H1 (cell line): ENCODE data around the gene RHOC. TPM values are rescaled to one million over a fixed set of nuclear protein-coding genes. Genes with fewer than 3 reads are reported as not detected.

ENCODE experiments used
- CBX5 ChIP-seq: fragments of 300-800, 300-1000 bp; sonication (generic); IDR thresholded peaks from 2 replicates; pipeline ENCODE4 v1.7.1; 2016; ENCODE audit warnings: antibody characterized with exemption, low read length, low read depth
- HDAC2 ChIP-seq, 2 experiments: fragments of 300-600 bp in 1 of 2; sonication (generic) in 1 of 2; IDR thresholded peaks; 2 replicates each; pipeline ENCODE4 v1.6.1; 2011 to 2012; ENCODE audit warnings: low read depth in 2 of 2, low read length in 2 of 2, mild to moderate bottlenecking in 2 of 2, moderate library complexity in 2 of 2, borderline replicate concordance in 1 of 2, inconsistent platforms in 1 of 2
- POLR2AphosphoS5 ChIP-seq: IDR thresholded peaks from 2 replicates; pipeline ENCODE4 v1.6.1; 2011; ENCODE audit warnings: low read depth, low read length
- SIN3A ChIP-seq, 2 experiments: IDR thresholded peaks in 1 of 2; conservative IDR thresholded peaks in 1 of 2; 2 replicates each; pipeline ENCODE4 v1.6.1; 2011 to 2012; ENCODE audit warnings: low read length in 2 of 2, improper control_type of control experiment in 1 of 2, low read depth in 1 of 2, mild to moderate bottlenecking in 1 of 2
- TAF1 ChIP-seq: IDR thresholded peaks from 2 replicates; pipeline ENCODE4 v1.6.1; 2011; ENCODE audit warnings: mild to moderate bottlenecking, low read depth, low read length
- TAF7 ChIP-seq: optimal IDR thresholded peaks from 2 replicates; pipeline ENCODE3; 2011; ENCODE audit warnings: low read depth, mild to moderate bottlenecking, inconsistent platforms, low read length, moderate library complexity, borderline replicate concordance
- polyA plus RNA-seq, 7 experiments: library from polyadenylated mRNA; depleted of rRNA in 3 of 7; stranded (reverse) in 5 of 7; unstranded in 2 of 7; fragments of >200 nt in 5 of 7; fragments of 200-250 nt in 2 of 7; gene quantifications; 1 replicate in 5 of 7; 2 replicates in 1 of 7; 4 replicates in 1 of 7; pipeline versions ENCODE4 v1.2.1 to v1.2.3, GENCODE V29; 2011 to 2013; ENCODE audit warnings: missing spikeins in 2 of 7, mixed read lengths in 2 of 7
- total RNA-seq: library from RNA; stranded (reverse); fragmentation: NEBNext Ultra II Directional; extraction: Animal tissue kit (Norgen Biotek cat#: 25700); gene quantifications from 2 replicates; pipeline ENCODE4 v1.2.1, GENCODE V29; 2021
- TF ChIP-seq, protein P1 (sequence below): fragments of 300-600 bp; sonication (generic); IDR thresholded peaks from 2 replicates; pipeline ENCODE4 v1.7.1; 2012; ENCODE audit warnings: low read length, moderate library complexity, mild to moderate bottlenecking, inconsistent platforms; ENCODE audit not compliant: insufficient replicate concordance
- TF ChIP-seq, protein P2 (sequence below): IDR thresholded peaks from 2 replicates; pipeline ENCODE4 v1.6.1; 2012; ENCODE audit warnings: low read length, inconsistent platforms

Gene RHOC
- total and polyA plus RNA-seq, 2 of the 8 experiments (the other 6 are each of a cell fraction or from before 2014, with no cell fraction given): 53.6 to 97.5 TPM

DNA sequence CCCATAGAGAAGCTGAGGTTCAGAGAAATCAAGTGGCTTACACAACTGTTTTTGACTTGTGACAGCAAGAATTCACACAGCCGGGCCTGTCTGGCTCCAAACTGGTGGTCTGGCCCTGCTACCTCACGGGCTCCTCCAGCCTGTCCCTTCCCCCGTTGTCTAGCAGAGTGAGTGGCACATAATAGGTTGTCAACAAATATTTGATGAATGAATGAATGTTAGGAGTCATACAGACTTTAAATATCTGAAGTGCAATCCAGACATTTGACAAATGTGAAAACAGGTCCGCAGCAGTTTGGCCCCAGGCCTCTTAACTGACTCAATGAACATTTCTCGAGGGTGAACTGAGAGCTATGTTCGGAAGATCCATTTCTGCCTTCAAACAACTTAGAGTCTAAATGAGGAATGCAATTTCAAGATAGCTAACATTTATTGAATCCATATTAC, 1.1 kb upstream of the RHOC start (continued):
- no peak for TF ChIP-seq HDAC2 (IDR thresholded peaks at IDR 0.05; ENCODE audit: borderline replicate concordance in 1 of 2, low read depth in 2 of 2, low read length in 2 of 2)
- no peak for TF ChIP-seq TAF1
- no peak for TF ChIP-seq SIN3A (conservative IDR thresholded peaks at IDR 0.05 in 1 of 2, IDR thresholded peaks at IDR 0.05 in 1 of 2; ENCODE audit: low read depth in 1 of 2, low read length in 2 of 2)
- TF ChIP-seq, protein P1, sequence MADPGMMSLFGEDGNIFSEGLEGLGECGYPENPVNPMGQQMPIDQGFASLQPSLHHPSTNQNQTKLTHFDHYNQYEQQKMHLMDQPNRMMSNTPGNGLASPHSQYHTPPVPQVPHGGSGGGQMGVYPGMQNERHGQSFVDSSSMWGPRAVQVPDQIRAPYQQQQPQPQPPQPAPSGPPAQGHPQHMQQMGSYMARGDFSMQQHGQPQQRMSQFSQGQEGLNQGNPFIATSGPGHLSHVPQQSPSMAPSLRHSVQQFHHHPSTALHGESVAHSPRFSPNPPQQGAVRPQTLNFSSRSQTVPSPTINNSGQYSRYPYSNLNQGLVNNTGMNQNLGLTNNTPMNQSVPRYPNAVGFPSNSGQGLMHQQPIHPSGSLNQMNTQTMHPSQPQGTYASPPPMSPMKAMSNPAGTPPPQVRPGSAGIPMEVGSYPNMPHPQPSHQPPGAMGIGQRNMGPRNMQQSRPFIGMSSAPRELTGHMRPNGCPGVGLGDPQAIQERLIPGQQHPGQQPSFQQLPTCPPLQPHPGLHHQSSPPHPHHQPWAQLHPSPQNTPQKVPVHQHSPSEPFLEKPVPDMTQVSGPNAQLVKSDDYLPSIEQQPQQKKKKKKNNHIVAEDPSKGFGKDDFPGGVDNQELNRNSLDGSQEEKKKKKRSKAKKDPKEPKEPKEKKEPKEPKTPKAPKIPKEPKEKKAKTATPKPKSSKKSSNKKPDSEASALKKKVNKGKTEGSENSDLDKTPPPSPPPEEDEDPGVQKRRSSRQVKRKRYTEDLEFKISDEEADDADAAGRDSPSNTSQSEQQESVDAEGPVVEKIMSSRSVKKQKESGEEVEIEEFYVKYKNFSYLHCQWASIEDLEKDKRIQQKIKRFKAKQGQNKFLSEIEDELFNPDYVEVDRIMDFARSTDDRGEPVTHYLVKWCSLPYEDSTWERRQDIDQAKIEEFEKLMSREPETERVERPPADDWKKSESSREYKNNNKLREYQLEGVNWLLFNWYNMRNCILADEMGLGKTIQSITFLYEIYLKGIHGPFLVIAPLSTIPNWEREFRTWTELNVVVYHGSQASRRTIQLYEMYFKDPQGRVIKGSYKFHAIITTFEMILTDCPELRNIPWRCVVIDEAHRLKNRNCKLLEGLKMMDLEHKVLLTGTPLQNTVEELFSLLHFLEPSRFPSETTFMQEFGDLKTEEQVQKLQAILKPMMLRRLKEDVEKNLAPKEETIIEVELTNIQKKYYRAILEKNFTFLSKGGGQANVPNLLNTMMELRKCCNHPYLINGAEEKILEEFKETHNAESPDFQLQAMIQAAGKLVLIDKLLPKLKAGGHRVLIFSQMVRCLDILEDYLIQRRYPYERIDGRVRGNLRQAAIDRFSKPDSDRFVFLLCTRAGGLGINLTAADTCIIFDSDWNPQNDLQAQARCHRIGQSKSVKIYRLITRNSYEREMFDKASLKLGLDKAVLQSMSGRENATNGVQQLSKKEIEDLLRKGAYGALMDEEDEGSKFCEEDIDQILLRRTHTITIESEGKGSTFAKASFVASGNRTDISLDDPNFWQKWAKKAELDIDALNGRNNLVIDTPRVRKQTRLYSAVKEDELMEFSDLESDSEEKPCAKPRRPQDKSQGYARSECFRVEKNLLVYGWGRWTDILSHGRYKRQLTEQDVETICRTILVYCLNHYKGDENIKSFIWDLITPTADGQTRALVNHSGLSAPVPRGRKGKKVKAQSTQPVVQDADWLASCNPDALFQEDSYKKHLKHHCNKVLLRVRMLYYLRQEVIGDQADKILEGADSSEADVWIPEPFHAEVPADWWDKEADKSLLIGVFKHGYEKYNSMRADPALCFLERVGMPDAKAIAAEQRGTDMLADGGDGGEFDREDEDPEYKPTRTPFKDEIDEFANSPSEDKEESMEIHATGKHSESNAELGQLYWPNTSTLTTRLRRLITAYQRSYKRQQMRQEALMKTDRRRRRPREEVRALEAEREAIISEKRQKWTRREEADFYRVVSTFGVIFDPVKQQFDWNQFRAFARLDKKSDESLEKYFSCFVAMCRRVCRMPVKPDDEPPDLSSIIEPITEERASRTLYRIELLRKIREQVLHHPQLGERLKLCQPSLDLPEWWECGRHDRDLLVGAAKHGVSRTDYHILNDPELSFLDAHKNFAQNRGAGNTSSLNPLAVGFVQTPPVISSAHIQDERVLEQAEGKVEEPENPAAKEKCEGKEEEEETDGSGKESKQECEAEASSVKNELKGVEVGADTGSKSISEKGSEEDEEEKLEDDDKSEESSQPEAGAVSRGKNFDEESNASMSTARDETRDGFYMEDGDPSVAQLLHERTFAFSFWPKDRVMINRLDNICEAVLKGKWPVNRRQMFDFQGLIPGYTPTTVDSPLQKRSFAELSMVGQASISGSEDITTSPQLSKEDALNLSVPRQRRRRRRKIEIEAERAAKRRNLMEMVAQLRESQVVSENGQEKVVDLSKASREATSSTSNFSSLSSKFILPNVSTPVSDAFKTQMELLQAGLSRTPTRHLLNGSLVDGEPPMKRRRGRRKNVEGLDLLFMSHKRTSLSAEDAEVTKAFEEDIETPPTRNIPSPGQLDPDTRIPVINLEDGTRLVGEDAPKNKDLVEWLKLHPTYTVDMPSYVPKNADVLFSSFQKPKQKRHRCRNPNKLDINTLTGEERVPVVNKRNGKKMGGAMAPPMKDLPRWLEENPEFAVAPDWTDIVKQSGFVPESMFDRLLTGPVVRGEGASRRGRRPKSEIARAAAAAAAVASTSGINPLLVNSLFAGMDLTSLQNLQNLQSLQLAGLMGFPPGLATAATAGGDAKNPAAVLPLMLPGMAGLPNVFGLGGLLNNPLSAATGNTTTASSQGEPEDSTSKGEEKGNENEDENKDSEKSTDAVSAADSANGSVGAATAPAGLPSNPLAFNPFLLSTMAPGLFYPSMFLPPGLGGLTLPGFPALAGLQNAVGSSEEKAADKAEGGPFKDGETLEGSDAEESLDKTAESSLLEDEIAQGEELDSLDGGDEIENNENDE: no peak
- no peak for TF ChIP-seq TAF7
- no peak for TF ChIP-seq POLR2AphosphoS5
- TF ChIP-seq CBX5: no peak
- TF ChIP-seq, protein P2, sequence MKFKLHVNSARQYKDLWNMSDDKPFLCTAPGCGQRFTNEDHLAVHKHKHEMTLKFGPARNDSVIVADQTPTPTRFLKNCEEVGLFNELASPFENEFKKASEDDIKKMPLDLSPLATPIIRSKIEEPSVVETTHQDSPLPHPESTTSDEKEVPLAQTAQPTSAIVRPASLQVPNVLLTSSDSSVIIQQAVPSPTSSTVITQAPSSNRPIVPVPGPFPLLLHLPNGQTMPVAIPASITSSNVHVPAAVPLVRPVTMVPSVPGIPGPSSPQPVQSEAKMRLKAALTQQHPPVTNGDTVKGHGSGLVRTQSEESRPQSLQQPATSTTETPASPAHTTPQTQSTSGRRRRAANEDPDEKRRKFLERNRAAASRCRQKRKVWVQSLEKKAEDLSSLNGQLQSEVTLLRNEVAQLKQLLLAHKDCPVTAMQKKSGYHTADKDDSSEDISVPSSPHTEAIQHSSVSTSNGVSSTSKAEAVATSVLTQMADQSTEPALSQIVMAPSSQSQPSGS: no peak
